IMR-90 (cell line): ENCODE measurements around the gene GNAT2. TPM values are rescaled to one million over a fixed set of nuclear protein-coding genes. Genes with fewer than 3 reads are reported as not detected.

ENCODE experiments used
- ATAC-seq: fragments of 200-7000 bp; cut with Tn5 transposase; 2 replicates; pipeline ENCODE4 v1.9.1; 2020; ENCODE audit warnings: low read depth, mild to moderate bottlenecking, moderate library complexity
- BruUV-seq: library from RNA; stranded (reverse); fragments of 400-500 nt; replicated peaks from 2 replicates; lab custom pipeline; 2021; lab: Mats Ljungman, UMichigan
- CTCF ChIA-PET: fragments of 300-600 bp; formaldehyde crosslinking; extraction: SDS; loops from one replicate; lab custom pipeline; 2021; ENCODE audit warnings: antibody characterized with exemption; lab: Yijun Ruan, JAX
- POLR2A ChIA-PET: fragments of 300-600 bp; sonication (Branson Sonifier 250); formaldehyde crosslinking; loops from one replicate; lab custom pipeline; 2022; ENCODE audit warnings: antibody characterized with exemption; ENCODE audit not compliant: unreplicated experiment; lab: Charles Lee
- DNase-seq: peaks from one replicate; pipeline ENCODE4 v3.0.0; 2013
- H2AFZ ChIP-seq: replicated peaks from 2 replicates; pipeline ENCODE3; 2013; ENCODE audit warnings: low read length, mild to moderate bottlenecking; ENCODE audit not compliant: poor library complexity
- H2AK5ac ChIP-seq: 2 replicates; pipeline ENCODE4 v1.6.1; 2013; ENCODE audit warnings: low read depth, low read length, inconsistent platforms
- H2AK9ac ChIP-seq: replicated peaks from 2 replicates; pipeline ENCODE3; 2013; ENCODE audit warnings: mild to moderate bottlenecking, low read depth, low read length, moderate library complexity; ENCODE audit not compliant: poor library complexity
- H2BK120ac ChIP-seq: 2 replicates; pipeline ENCODE4 v1.6.1; 2013; ENCODE audit warnings: low read depth, low read length, inconsistent platforms
- H2BK15ac ChIP-seq: 3 replicates; pipeline ENCODE4 v1.6.1; 2013; ENCODE audit warnings: low read depth, low read length, inconsistent platforms
- H2BK20ac ChIP-seq: 2 replicates; pipeline ENCODE4 v1.6.1; 2013; ENCODE audit warnings: low read depth, mild to moderate bottlenecking, inconsistent platforms, low read length, moderate library complexity
- H2BK5ac ChIP-seq: 2 replicates; pipeline ENCODE4 v1.6.1; 2013; ENCODE audit warnings: mild to moderate bottlenecking, low read depth, low read length, inconsistent platforms; ENCODE audit not compliant: poor library complexity, severe bottlenecking
- H3K14ac ChIP-seq: replicated peaks from 2 replicates; pipeline ENCODE4 v1.6.1; 2013; ENCODE audit warnings: low read depth, low read length, inconsistent platforms
- H3K18ac ChIP-seq: 2 replicates; pipeline ENCODE4 v1.6.1; 2013; ENCODE audit warnings: low read depth, low read length, control low read depth
- H3K23ac ChIP-seq: 2 replicates; pipeline ENCODE4 v1.6.1; 2013; ENCODE audit warnings: low read depth, low read length, inconsistent platforms
- H3K27ac ChIP-seq: 2 replicates; pipeline ENCODE4 v1.5.1; 2013; ENCODE audit warnings: mild to moderate bottlenecking, control low read depth, low read length; ENCODE audit not compliant: insufficient read depth
- H3K27me3 ChIP-seq: 2 replicates; pipeline ENCODE4 v1.6.1; 2013; ENCODE audit warnings: low read length; ENCODE audit not compliant: control insufficient read depth, insufficient read depth
- H3K36me3 ChIP-seq: 2 replicates; pipeline ENCODE4 v1.6.1; 2013; ENCODE audit warnings: low read length, mixed read lengths; ENCODE audit not compliant: control insufficient read depth, insufficient read depth
- H3K4ac ChIP-seq: 2 replicates; pipeline ENCODE4 v1.6.1; 2013; ENCODE audit warnings: low read depth, low read length, inconsistent platforms
- H3K4me1 ChIP-seq: 2 replicates; pipeline ENCODE4 v1.6.1; 2013; ENCODE audit warnings: low read length, mixed read lengths; ENCODE audit not compliant: control insufficient read depth, insufficient read depth
- H3K4me2 ChIP-seq: 2 replicates; pipeline ENCODE4 v1.6.1; 2013; ENCODE audit warnings: low read depth, mild to moderate bottlenecking, control low read depth, low read length, moderate library complexity
- H3K4me3 ChIP-seq: 2 replicates; pipeline ENCODE4 v1.5.1; 2013; ENCODE audit warnings: low read depth, mild to moderate bottlenecking, control low read depth, low read length, moderate library complexity; ENCODE audit not compliant: insufficient read depth
- H3K56ac ChIP-seq: 2 replicates; pipeline ENCODE4 v1.6.1; 2013; ENCODE audit warnings: low read length, inconsistent platforms; ENCODE audit not compliant: insufficient read depth; ENCODE audit errors: extremely low read depth
- H3K79me1 ChIP-seq, 2 experiments: 2 replicates each; pipeline ENCODE4 v1.6.1; 2013; ENCODE audit warnings: low read length in 2 of 2, inconsistent platforms in 1 of 2, low read depth in 1 of 2
- H3K9ac ChIP-seq: 2 replicates; pipeline ENCODE4 v1.6.1; 2013; ENCODE audit warnings: low read depth, low read length, control low read depth
- H3K9me1 ChIP-seq: 2 replicates; pipeline ENCODE4 v1.6.1; 2013; ENCODE audit warnings: low read length, inconsistent platforms; ENCODE audit not compliant: insufficient read depth
- H3K9me3 ChIP-seq: 2 replicates; pipeline ENCODE4 v1.6.1; 2013; ENCODE audit warnings: low read length; ENCODE audit not compliant: control insufficient read depth, insufficient read depth
- H4K20me1 ChIP-seq: 2 replicates; pipeline ENCODE4 v1.6.1; 2013; ENCODE audit warnings: low read length, inconsistent platforms; ENCODE audit not compliant: insufficient read depth
- H4K5ac ChIP-seq: 2 replicates; pipeline ENCODE4 v1.6.1; 2013; ENCODE audit warnings: mild to moderate bottlenecking, low read depth, low read length, control low read depth
- H4K8ac ChIP-seq, 2 experiments: 2 replicates each; pipeline ENCODE4 v1.6.1; 2013; ENCODE audit warnings: low read depth in 2 of 2, low read length in 2 of 2, control low read depth in 1 of 2, inconsistent platforms in 1 of 2
- H4K91ac ChIP-seq: 2 replicates; pipeline ENCODE4 v1.6.1; 2013; ENCODE audit warnings: low read depth, low read length, inconsistent platforms; ENCODE audit not compliant: insufficient read depth
- RCOR1 ChIP-seq: IDR thresholded peaks from 2 replicates; pipeline ENCODE4 v1.6.1; 2012; ENCODE audit warnings: mild to moderate bottlenecking, low read length, improper control_type of control experiment; ENCODE audit not compliant: insufficient replicate concordance
- SMC3 ChIP-seq: fragments of 150-350 bp; IDR thresholded peaks from 2 replicates; pipeline ENCODE4 v1.6.1; 2016; ENCODE audit warnings: low read depth, mild to moderate bottlenecking, antibody characterized with exemption, low read length, moderate library complexity
- WGBS, 2 experiments: methylation state at CpG; one replicate each; pipeline versions ENCODE4 v1.1.5 to v1.1.7; 2013; ENCODE audit warnings: missing lambda C conversion rate in 2 of 2; ENCODE audit not compliant: insufficient read length in 1 of 2; ENCODE audit errors: extremely low coverage in 2 of 2; 5-methylcytosine and 5-hydroxymethylcytosine counted together
- dilution Hi-C: fragments of 300-500 bp; cut with HindIII; formaldehyde crosslinking; loops from one replicate; pipeline ENCODE4 v1.14.3; 2018; ENCODE audit warnings: low sequenced_read_pairs; ENCODE audit not compliant: unreplicated experiment
- in situ Hi-C: fragments of 300-500 bp; cut with MboI; formaldehyde crosslinking; loops from 3 replicates; pipeline ENCODE4 v1.14.3; 2019; ENCODE audit warnings: low sequenced_read_pairs, inconsistent platforms, mixed read lengths
- intact Hi-C: fragments of 100-400 bp; cut with micrococcal nuclease; formaldehyde crosslinking; loops from 2 replicates; pipeline ENCODE4 v1.10.0; 2022
- polyA plus RNA-seq, 3 experiments: library from polyadenylated mRNA; depleted of rRNA; stranded (reverse); fragments of >200 nt; gene quantifications; 2 replicates each; pipeline ENCODE4 v1.2.3, GENCODE V29; 2012; ENCODE audit warnings: low replicate concordance in 1 of 3
- total RNA-seq: library from RNA; depleted of rRNA; stranded (reverse); fragments of >200 nt; gene quantifications from 2 replicates; pipeline ENCODE4 v1.2.3, GENCODE V29; 2012

The GNAT2 gene
- total and polyA plus RNA-seq, 2 of the 4 experiments (the other 2 are of a cell fraction): 0.17 to 0.36 TPM

- 0 out of 2 replicates have a peak overlapping the region, but pooled peaks have one; percentile 30 for H3K4ac ChIP-seq
- H3K9me1 ChIP-seq: peaks cover 33% of the 10 kb centered on the region
- WGBS, 2 experiments: 93% methylated on average over 3 of the region's 3 CpGs; no CpG with 5 or more reads in 1 of the 2 experiments
- peak overlapping the region; percentile 54; the same call in 1 of the 2 replicates for H2AK5ac ChIP-seq
- no peak overlapping the region for H3K27ac ChIP-seq
- H4K8ac ChIP-seq: no peak overlapping the region
- H3K27me3 ChIP-seq: no peaks in the 10 kb centered on the region
- peak overlapping the region; percentile 67; the same call in 1 of the 2 replicates for H3K14ac ChIP-seq
- intact Hi-C loops: no loop called here
- in situ Hi-C loops: no loop called here
- ChIA-PET CTCF (no interaction called here), POLR2A (interaction anchor here (1.0 kb wide), 1 partner anchor 24 kb away, joined by 3 read pairs; no protein-coding TSS in a partner anchor)
- H2AK9ac ChIP-seq: no peak overlapping the region
- BruUV-seq: no TSS peak
- H2BK20ac ChIP-seq: peak overlapping the region; percentile 15; the same call in 1 of the 2 replicates
- H2BK5ac ChIP-seq: peak overlapping the region; percentile 10
- no peaks in the 10 kb centered on the region for H4K20me1 ChIP-seq
- no peak overlapping the region for H3K23ac ChIP-seq
- H3K9me3 ChIP-seq: no peaks in the 10 kb centered on the region
- H2BK15ac ChIP-seq: 0 out of 3 replicates have a peak overlapping the region, but pooled peaks have one; percentile 6
- dilution Hi-C loops: no loop called here
- no peak overlapping the region for H3K4me3 ChIP-seq
- H3K56ac ChIP-seq: no peak overlapping the region
- no peak overlapping the region for H3K18ac ChIP-seq
- H4K5ac ChIP-seq: no peak overlapping the region
- H3K9ac ChIP-seq: no peak overlapping the region
- no peak overlapping the region for H3K4me2 ChIP-seq
- no peak overlapping the region for H2AFZ ChIP-seq
- H3K79me1 ChIP-seq: peaks cover 0 to 45% of the 10 kb centered on the region in 2 experiments; a peak in 3 of 4 replicates
- no peak overlapping the region for H2BK120ac ChIP-seq
- DNase-seq (no peak), ATAC-seq (no peak)
- no peak overlapping the region for H4K91ac ChIP-seq
- TF ChIP-seq SMC3 (no peak), RCOR1 (no peak)
- peaks cover 4% of the 10 kb centered on the region for H3K36me3 ChIP-seq
- H3K4me1 ChIP-seq: peaks cover 14% of the 10 kb centered on the region
These were observed 9.5 kb downstream of the GNAT2 start for GRCh38 chr1:109609881-109610280.
